Naive thymus-derived CD4-positive, alpha-beta T cell (primary cell): ENCODE data around the gene RASD2. TPM values are rescaled to one million over a fixed set of nuclear protein-coding genes. Genes with fewer than 3 reads are reported as not detected.
A peak's percentile ranks its signal among the peaks of the same experiment; 100 is the strongest.

Source experiments
- ATAC-seq: fragments of 150-1000 bp; cut with Tn5 transposase; 2 replicates; pipeline ENCODE4 v1.10.0; 2021; ENCODE audit warnings: mild to moderate bottlenecking, moderate library complexity
- CTCF ChIA-PET: fragments of 350-600 bp; sonication (Branson Sonifier 250); formaldehyde crosslinking; loops from one replicate; lab custom pipeline; 2021; ENCODE audit warnings: antibody characterized with exemption; lab: Charles Lee
- POLR2A ChIA-PET: fragments of 350-600 bp; sonication (Branson Sonifier 250); formaldehyde crosslinking; loops from one replicate; lab custom pipeline; 2021; ENCODE audit warnings: antibody characterized with exemption, inconsistent platforms; lab: Charles Lee
- DNase-seq, 9 donors: peaks; one replicate each; pipeline versions ENCODE4 v3.0.0 to v3.0.0-alpha.2; 2020 to 2022; ENCODE audit warnings: mixed read lengths in 1 of 9
- H3K27ac ChIP-seq: one replicate; pipeline ENCODE4 v1.7.0; 2013; ENCODE audit warnings: mild to moderate bottlenecking, low read depth, low read length, moderate library complexity
- H3K27me3 ChIP-seq, 2 donors: one replicate each; pipeline ENCODE4 v1.7.0; 2013; ENCODE audit warnings: low read length in 2 of 2, mild to moderate bottlenecking in 2 of 2, moderate library complexity in 2 of 2; ENCODE audit not compliant: control insufficient read depth in 2 of 2, insufficient read depth in 2 of 2
- H3K36me3 ChIP-seq, 3 experiments: 1 replicate in 2 of 3; 2 replicates in 1 of 3; pipeline ENCODE4 v1.7.0; 2013; ENCODE audit warnings: low read length in 3 of 3, mild to moderate bottlenecking in 3 of 3, moderate library complexity in 1 of 3; ENCODE audit not compliant: insufficient read depth in 3 of 3, control insufficient read depth in 2 of 3
- H3K4me1 ChIP-seq, 2 donors: one replicate each; pipeline ENCODE4 v1.7.0; 2013; ENCODE audit warnings: low read length in 2 of 2, mild to moderate bottlenecking in 2 of 2, moderate library complexity in 1 of 2; ENCODE audit not compliant: control insufficient read depth in 2 of 2, insufficient read depth in 2 of 2
- H3K4me3 ChIP-seq: 2 replicates; pipeline ENCODE4 v1.7.0; 2013; ENCODE audit warnings: mild to moderate bottlenecking, low read length
- H3K9me3 ChIP-seq, 3 experiments: 1 replicate in 2 of 3; 2 replicates in 1 of 3; pipeline ENCODE4 v1.7.0; 2013; ENCODE audit warnings: low read length in 3 of 3; ENCODE audit not compliant: control insufficient read depth in 2 of 3
- H3K27ac Mint-ChIP-seq, 9 donors: one replicate each; pipeline ENCODE4 v1.8.0; 2020 to 2022; ENCODE audit warnings: mixed read lengths in 9 of 9, mild to moderate bottlenecking in 8 of 9, moderate library complexity in 5 of 9, inconsistent platforms in 2 of 9
- H3K27me3 Mint-ChIP-seq, 5 donors: one replicate each; pipeline ENCODE4 v1.8.0; 2021 to 2022; ENCODE audit warnings: mixed read lengths in 5 of 5, mild to moderate bottlenecking in 1 of 5
- H3K36me3 Mint-ChIP-seq, 5 donors: one replicate each; pipeline ENCODE4 v1.8.0; 2020 to 2022; ENCODE audit warnings: mixed read lengths in 5 of 5, mild to moderate bottlenecking in 3 of 5, inconsistent platforms in 1 of 5
- H3K4me1 Mint-ChIP-seq, 7 donors: one replicate each; pipeline ENCODE4 v1.8.0; 2020 to 2022; ENCODE audit warnings: mixed read lengths in 7 of 7, mild to moderate bottlenecking in 3 of 7, inconsistent platforms in 1 of 7
- H3K4me3 Mint-ChIP-seq, 10 donors: one replicate each; pipeline ENCODE4 v1.8.0; 2020 to 2022; ENCODE audit warnings: mild to moderate bottlenecking in 10 of 10, mixed read lengths in 10 of 10, moderate library complexity in 6 of 10, inconsistent platforms in 2 of 10
- H3K9me3 Mint-ChIP-seq, 11 donors: one replicate each; pipeline ENCODE4 v1.8.0; 2020 to 2022; ENCODE audit warnings: mixed read lengths in 11 of 11, mild to moderate bottlenecking in 4 of 11, inconsistent platforms in 1 of 11, moderate library complexity in 1 of 11
- intact Hi-C, 2 donors: fragments of 100-400 bp; cut with micrococcal nuclease; formaldehyde crosslinking; loops; one replicate each; pipeline ENCODE4 v1.15.1; 2023
- polyA plus RNA-seq, 2 donors: library from polyadenylated mRNA; unstranded; fragments of 300-500 nt; fragmentation: Illumina TruSeq; gene quantifications; one replicate each; pipeline ENCODE4 v1.2.3, GENCODE V29; 2021
- total RNA-seq, 6 experiments: library from RNA in 5 of 6; stranded (reverse) in 5 of 6; gene quantifications; 1 replicate in 5 of 6; 2 replicates in 1 of 6; pipeline ENCODE4 v1.2.3 and lab custom pipeline; 2021 to 2026

The RASD2 gene
- total and polyA plus RNA-seq, 7 experiments from 2014 or later = 0.05 to 1.4 (median 0.24) TPM; not detected in 4

DNA sequence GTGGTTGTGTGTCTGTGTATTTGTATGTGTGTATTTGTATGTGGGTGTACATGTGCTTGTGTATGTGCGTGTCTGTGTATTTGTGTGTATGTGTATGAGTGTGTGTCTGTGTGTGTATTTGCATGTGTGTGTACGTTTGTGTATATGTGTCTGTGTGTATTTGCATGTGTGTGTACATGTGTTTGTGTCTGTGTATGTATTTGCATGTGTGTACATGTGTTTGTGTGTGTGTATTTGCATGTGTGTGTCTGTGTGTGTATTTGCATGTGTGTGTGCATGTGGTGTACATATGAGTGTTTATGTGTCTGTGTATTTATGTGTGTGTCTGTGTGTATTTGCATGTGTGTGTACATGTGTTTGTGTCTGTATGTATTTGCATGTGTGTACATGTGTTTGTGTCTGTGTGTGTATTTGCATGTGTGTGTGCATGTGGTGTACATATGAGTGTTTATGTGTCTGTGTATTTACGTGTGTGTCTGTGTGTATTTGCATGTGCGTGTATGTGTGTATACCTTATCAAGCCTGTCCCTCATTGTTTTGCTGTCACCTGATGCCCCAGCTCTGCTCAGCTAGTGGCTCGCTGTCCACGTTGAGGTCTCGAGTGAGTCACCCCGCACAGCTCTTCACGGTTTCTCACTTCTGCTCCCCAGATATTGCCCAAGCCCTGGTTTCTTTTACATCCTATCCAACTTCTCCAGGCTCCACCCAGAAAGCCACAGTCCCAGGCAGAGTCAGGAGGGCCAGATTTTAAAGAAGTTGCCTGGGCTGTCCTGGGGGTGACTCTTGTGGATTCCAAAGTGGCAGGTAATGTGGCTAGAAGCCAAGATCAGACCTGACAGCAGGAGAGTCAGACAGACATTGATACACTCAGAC lies 61.3 kb downstream of the RASD2 start:
- no peak for DNase-seq
- Histone ChIP-seq H3K4me1 (no peaks in the 10 kb centered on the region), H3K27ac (no peak overlapping the region)

More for the DNA sequence above, 61.3 kb downstream of the RASD2 start:
- no peaks in the 10 kb centered on the region for H3K27me3 ChIP-seq
- no peak overlapping the region for H3K4me3 ChIP-seq
- ATAC-seq = peak; percentile 87
- Mint-ChIP-seq H3K36me3 (no peaks in the 10 kb centered on the region), H3K9me3 (no peaks in the 10 kb centered on the region), H3K27me3 (peaks cover 0 to 10% (median 6%) of the 10 kb centered on the region in 5 donors), H3K4me1 (peaks cover 0 to 3% (median 0%) of the 10 kb centered on the region in 7 donors), H3K4me3 (no peak overlapping the region), H3K27ac (no peak overlapping the region)
- intact Hi-C loops = no loop called here
- ChIA-PET CTCF (no interaction called here), POLR2A (no interaction called here)
- H3K36me3 ChIP-seq = no peaks in the 10 kb centered on the region
- no peaks in the 10 kb centered on the region for H3K9me3 ChIP-seq

Other genes with a start within 250 kb of the RASD2 start
- 100 to 1,000 TPM in 2 of 5 experiments, 10 to 100 TPM in 3; 36.5 to 225 (median 62.1) TPM for gene TOM1, start 240.9 kb upstream of the RASD2 start, total RNA-seq
- gene TOM1, start 240.9 kb upstream of the RASD2 start, polyA plus RNA-seq = 10 to 100 TPM; 32.3 to 45.6 TPM
- 10 to 100 TPM in 1 of 5 experiments, 1 to 10 TPM in 3, under 1 TPM in 1; 0.92 to 54.0 (median 6.6) TPM for gene HMOX1, start 159.7 kb upstream of the RASD2 start, total RNA-seq
- gene HMOX1, start 159.7 kb upstream of the RASD2 start, polyA plus RNA-seq = under 1 TPM; 0.14 to 0.19 TPM
- 100 to 1,000 TPM in 1 of 5 experiments, 10 to 100 TPM in 4; 34.7 to 208 (median 50.7) TPM for gene MCM5, start 140.7 kb upstream of the RASD2 start, total RNA-seq
- gene MCM5, start 140.7 kb upstream of the RASD2 start, polyA plus RNA-seq = 10 to 100 TPM; 19.7 to 26.4 TPM
- under 1 TPM in 1 of 5 experiments, not detected in 4; 0.60 TPM for gene MB, start 76.5 kb downstream of the RASD2 start, total RNA-seq
- not detected for gene MB, start 76.5 kb downstream of the RASD2 start, polyA plus RNA-seq
- 10 to 100 TPM; 33.4 to 99.8 (median 38.2) TPM for gene APOL6, start 107.6 kb downstream of the RASD2 start, total RNA-seq
- 10 to 100 TPM; 18.8 to 22.5 TPM for gene APOL6, start 107.6 kb downstream of the RASD2 start, polyA plus RNA-seq
- gene APOL5, start 177.0 kb downstream of the RASD2 start, total RNA-seq = not detected
- gene APOL5, start 177.0 kb downstream of the RASD2 start, polyA plus RNA-seq = not detected